ENCODE results near the gene UGT1A4.

DNA sequence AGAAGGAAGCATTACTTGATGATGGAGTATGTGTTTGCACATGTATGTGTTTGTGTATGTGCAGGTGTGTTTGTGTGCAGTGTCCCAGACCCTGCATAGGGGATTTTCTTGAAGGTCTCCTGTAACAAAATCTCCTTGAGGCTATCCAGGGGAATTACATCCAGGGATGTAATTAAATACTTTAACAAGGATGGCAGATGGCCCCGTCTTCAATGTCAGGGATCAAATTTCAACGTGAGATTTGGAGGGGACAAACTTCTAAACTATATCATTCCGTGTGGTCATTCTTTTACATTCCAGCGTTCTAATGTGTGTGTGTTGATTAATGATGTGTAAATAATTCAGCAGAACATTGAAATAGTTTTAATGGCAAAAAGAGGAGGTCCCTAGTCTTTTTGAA, 43.5 kb upstream of the UGT1A4 start:
- TF ChIP-seq, protein P1, sequence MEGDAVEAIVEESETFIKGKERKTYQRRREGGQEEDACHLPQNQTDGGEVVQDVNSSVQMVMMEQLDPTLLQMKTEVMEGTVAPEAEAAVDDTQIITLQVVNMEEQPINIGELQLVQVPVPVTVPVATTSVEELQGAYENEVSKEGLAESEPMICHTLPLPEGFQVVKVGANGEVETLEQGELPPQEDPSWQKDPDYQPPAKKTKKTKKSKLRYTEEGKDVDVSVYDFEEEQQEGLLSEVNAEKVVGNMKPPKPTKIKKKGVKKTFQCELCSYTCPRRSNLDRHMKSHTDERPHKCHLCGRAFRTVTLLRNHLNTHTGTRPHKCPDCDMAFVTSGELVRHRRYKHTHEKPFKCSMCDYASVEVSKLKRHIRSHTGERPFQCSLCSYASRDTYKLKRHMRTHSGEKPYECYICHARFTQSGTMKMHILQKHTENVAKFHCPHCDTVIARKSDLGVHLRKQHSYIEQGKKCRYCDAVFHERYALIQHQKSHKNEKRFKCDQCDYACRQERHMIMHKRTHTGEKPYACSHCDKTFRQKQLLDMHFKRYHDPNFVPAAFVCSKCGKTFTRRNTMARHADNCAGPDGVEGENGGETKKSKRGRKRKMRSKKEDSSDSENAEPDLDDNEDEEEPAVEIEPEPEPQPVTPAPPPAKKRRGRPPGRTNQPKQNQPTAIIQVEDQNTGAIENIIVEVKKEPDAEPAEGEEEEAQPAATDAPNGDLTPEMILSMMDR (conservative IDR thresholded peaks at IDR 0.05 in 1 of 2, IDR thresholded peaks at IDR 0.05 in 1 of 2; ENCODE audit: low read depth in 1 of 2, low read length in 2 of 2) = no peak
- TF ChIP-seq EZH2 (IDR thresholded peaks at IDR 0.05; ENCODE audit: low read length, missing control alignments) = no peak
